Bone marrow (tissue), 2 donors: ENCODE results near the gene ECM2.
"Not testable (repeated sequence)": the region's sequence is repeated elsewhere in the genome, so short reads cannot be mapped to it uniquely, and the experiment has no call there.

Experiments
- DNase-seq, 2 donors: peaks; one replicate each; lab custom pipeline; 2025; lab: John Stamatoyannopoulos, UW

The ECM2 gene

DNA sequence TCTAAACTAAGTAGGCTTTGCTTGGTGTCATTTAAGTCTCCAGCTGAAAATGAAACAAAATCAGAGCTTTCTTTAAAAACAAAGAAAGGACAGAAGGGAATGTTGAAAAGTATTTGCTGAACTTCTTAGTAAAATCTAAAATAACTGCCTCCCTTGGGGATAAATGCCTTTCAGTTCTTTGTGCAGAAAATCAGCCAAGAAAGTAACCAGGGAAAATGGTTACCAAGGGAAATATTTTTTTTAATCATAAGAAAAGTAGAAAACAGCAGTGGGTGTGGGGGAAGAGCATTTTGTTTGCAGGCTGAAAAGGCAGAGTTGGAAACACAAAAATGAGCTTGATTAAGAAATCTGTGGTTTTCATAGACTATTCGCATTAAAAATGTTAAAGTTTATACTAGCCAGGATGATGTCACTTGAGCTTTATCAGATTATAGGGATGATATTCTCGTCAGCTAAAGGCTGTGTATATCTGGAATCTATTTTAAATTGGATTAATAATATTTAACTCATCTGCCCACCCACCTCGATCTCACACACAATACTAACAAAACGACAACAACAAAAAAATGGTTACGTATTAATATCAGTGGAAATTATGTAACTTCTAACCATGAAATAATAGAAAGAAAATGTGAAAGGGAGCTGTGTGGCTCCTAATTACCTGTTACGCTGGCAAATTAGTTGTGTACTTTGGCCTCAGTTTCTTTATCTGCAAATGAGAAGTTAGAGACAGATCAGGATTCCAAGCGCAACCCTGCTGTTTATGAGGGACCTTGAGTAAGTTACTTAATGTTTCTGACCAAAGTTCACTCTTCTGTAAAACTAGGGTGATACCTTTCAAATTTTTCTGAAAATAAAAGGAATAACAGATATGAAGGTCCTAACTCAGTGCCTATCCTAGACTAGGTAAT, at the start of gene ECM2:
TSS of gene ECM2 (minus strand) at position 51 of the 911 bp plus-strand sequence. CDS start 13,124 bp downstream, outside the sequence.
- no peak for DNase-seq

DNA sequence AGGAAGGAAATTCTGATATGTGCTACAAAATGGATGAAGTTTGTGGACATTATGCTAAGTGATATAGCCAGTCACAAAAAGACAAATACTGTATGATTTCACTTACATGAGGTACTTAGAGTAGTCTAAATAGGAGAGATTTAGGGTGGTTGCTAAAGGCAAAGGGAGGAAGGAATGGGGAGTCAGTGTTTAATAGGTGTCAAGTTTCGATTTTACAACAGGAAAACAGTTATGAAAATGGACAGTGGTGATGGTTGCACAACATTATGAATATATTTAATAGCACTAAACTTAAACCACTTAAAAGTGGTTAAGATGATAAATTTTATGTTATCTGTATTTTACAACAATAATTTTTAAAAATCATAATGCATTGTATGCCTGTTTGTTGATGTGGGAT, 40.4 kb upstream of the ECM2 start:
- DNase-seq, result no peak

DNA sequence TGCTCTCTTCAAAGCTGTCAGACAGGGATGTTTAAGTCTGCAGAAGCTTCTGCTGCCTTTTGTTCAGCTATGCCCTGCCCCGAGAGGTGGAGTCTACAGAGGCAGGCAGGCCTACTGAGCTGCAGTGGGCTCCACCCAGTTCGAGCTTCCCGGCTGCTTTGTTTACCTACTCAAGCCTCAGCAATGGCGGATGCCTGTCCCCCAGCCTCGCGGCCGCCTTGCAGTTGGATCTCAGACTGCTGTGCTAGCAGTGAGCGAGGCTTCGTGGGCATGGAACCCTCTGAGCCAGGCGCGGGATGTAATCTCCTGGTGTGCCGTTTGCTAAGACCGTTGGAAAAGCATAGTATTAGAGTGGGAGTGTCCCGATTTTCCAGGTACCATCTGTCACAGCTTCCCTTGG, 37.8 kb upstream of the ECM2 start:
- not testable (repeated sequence) for DNase-seq

DNA sequence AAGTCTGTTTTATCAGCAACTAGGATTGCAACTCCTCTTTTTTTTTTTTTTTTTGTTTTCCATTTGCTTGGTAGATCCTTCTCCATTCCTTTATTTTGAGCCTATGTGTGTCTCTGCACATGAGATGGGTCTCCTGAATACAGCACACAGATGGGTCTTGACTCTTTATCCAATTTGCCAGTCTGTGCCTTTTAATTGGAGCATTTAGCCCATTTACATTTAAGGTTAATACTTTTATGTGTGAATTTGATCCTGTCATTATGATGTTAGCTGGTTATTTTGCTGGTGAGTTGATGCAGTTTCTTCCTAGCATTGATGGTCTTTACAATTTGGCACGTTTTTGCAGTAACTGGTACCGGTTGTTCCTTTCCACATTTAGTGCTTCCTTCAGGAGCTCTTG, 36.1 kb upstream of the ECM2 start:
- not testable (repeated sequence) for DNase-seq

DNA sequence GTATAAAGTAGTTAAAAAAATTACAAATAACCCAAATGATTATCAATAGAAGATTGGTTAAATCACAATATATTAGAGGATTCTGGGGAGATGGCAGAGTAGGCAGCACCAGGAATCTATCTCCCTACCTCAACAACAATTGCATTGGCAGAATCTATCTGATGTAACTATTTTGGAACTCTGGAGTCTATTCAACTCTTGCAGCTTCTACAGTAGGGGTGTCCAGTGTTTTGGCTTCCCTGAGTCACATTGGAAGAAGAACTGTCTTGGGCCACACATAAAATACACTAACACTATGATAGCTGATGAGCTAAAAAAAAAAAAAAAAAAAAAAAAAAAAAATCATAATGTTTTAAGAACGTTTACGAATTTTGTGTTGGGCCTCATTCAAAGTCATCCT, 29.2 kb upstream of the ECM2 start:
- no peak for DNase-seq

DNA sequence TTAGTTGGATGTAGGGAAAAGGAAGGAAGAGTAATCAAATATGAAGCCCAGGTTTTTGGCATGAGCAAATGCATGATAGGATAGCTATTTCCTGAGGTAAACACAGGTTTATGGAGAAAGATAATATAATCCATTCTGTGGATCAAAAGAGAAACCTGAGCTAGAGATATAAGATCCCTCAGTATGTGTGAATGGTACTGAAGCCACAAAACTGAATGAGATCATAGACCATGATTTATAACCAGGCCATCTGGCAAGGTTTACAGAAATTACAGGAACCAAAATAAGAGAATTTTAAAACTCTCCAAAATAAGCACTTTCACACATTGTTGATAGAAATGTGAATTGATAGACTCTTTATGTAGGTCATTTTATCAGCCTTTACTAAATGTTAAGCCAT, 28.7 kb upstream of the ECM2 start:
- DNase-seq, result no peak

DNA sequence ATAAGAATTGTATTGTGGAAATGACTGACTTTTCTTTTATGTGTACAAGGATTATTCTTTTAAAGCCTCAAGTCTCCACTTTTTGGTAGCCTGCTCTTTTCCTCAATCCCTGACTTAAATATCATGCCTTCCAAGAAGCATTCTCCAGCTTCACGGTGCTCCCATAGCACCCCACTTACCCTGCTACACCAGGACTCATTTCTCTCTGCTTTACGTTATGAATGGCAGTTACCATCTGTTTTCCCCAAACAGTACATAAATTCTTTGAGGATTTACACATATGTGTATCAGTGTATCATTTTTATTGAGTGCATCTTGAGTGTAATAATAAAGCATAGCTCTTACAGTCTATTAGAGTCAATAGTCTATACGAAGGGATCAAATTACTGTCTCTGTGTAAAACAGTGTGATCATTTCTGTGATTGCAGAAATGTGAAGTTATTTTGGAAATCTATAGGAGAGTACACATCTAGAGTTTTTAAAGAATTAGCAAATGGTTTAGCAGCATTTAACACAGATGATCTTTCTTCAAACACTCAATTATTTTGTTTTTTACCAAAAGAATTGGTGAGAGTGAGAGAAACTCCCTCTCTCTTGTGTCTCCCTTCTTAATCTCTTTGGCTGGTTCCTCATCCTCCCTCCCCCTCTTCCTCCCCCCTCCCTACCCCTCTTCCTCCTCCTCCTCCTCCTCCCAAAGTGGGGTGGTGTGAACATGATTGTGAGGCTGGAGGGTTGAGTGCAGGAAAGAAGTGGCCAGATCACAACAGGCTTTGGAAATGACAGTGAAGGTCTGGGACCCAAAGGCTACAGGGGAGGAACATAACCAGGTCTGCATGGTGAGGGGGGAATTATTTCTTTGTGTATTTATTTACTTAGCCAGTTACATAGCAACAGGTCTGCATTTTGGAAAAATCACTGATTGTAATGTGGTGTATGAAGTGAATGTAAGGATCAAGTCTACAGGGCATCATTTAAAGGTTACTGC, 27.6 kb upstream of the ECM2 start:
- DNase-seq, result no peak

DNA sequence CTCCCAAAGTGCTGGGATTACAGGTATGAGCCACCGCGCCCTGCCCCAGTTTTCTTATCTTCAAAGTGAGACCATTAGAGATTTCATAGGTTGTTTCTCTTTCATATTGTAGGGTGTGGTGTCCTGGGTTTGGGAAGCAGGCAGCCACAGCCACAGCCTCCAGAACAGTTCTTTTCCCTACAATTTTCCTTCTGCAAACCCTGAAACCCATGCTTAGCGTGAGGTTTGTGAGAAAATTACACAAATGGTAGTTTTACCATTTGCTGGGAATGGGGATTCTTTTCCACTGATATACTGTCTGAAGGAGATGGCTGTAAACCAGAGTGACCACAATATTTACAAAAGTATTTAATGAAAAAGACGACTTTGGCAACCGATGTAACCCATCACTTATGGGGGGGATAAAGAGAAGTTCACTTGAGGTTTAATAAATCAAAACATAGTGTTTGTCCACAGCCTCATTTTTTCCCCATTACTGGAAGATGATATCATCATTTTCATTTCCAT, 26.7 kb upstream of the ECM2 start:
- DNase-seq, result no peak

DNA sequence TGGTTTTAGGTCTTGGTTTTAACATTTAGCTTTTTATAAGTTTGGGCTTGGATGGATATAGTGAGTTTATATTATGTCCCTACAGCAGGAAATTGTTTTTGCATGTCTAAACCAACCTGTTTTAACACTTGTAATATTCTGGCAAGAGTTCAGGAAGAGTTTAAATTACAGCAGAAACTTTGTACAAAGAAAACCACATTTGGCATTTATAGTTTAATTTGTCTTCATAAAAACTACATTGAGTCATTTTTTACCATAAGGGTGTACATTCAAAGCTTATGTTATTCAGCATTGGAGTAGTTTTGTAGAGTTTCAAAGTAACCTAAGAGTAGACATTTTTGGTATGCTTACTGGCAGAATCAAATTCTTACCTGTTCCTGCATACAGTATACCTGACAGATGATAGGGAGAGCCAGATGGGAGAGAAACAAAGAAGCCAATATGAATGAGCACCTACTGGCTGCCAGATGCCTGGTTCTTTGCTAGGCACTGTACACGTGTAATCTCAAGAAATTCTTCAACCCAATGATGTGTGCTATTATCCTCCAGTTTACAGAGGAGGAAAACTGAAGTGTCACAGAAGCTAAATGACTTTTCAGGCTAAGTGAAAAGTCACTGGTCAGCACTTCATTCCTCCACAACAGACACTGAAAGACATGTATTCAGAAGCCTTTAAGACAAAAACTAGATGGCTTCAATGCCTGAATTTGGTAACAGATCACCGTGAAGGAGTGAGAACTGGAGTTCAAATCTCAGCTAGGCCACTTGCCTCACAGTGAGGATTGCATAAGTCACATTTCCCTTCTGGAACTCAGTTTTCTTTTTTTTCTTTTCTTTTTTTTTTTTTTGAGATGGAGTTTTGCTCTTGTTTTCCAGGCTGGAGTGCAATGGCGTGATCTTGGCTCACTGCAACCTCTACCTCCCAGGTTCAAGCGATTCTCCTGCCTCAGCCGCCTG, 25.9 kb upstream of the ECM2 start:
- no peak for DNase-seq

DNA sequence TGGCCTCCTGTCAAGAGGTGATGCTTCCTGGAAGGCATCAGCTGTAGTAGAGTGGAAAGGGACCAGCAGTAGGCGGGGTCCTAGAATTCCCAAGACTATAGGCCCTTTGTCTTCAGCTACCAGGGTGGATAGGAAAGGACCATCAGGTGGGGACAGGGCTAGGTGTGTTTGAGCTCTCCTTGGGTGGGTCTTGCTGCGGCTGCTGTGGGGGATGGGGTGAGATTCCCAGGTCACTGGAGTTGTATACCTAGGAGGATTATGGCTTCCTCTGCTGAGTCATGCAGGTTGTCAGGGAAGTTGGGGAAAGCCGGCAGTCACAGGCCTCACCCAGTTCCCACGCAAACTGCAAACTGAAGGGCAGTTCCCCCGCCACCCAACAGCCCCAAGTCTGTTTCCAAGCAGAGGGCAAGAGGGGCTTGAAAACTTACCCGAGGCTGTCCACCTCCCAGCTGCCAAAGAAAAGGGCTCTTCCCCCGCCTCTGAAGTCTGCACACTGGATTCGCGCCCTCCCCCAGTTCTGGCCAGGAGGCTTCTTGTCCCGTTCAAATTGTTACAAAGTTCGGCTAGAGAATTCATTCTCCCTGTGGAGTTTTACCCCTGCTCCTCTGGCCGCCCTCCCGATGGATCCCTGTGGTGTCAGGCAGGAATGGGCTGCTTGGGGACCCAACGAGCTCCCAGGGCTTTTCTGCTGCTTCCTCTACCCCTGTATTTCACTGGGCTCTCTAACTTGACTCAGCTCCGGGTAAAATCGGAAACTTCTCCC, 23.0 kb upstream of the ECM2 start:
- no peak for DNase-seq

DNA sequence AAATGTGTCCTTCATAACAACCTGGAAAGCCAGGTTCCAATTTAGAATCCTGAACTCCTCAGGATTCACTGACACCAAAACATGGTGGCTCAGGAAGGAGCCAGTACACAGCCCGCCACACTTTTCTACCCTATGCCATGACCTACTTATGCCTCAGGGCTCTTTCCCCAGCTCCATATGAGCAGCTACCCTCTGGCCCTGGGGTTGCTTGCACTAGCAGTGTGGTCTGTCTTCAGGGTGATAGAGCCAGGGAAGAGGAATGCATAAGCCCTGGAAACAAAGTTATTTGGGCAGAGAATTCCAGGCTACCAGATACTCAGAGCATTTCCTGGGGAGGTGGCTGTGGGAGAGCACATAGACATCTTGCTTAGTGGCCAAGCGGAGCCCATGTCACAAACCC, 15.0 kb upstream of the ECM2 start:
- no peak for DNase-seq

DNA sequence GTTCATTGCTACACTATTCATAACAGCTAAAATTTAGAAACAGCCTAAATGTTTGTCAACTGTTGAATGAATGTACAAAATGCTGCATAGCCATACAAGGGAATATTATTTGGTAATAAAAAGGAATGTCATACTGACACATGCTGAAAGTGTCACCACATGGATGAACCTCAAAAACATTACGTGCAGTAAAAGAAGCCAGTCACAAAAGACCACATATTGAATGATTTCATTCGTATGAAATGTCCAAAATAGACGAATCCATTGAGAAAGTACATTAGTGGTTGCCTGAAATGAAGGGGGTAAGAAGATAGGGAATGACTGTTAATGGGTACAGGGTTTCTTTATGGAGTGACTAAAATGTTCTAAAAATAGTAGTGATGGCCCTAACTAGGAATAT, 11.6 kb upstream of the ECM2 start:
- DNase-seq, result no peak

DNA sequence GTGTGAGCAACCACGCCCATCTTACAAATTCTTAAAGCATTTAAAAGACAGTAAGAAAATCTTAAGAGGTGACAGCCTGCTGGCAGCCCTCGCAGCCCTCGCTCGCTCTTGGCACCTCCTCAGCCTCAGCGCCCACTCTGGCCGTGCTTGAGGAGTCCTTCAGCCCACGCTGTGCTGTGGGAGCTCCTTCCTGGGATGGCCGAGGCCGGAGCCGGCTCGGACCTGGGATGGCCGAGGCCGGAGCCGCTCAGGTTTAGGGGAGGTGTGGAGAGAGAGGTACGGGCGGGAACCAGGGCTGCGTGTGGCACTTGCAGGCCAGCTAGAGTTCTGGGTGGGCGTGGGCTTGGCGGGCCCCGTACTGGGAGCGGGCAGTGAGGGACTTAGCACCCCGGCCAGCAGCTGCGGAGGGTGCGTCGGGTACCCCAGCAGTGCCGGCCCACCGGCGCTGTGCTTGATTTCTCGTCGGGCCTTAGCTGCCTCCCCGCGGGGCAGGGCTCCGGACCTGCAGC, 9.3 kb upstream of the ECM2 start:
- DNase-seq, result no peak

DNA sequence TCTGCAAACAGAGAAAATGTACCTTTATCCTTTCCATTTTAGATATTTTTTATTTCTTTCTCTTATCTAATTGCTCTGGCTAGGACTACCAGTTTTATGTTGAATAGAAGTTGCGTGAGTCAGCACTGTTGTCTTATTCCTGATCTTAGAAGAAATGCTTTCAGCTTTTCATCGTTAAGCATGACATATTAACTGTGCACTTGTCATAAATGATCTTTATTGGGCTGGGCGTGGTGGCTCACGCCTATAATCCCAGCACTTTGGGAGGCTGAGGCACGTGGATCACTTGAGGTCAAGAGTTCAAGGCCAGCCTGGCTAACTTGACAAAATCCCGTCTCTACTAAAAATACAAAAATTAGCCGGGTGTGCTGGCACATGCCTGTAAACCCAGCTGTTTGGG, 8.2 kb upstream of the ECM2 start:
- no peak for DNase-seq

DNA sequence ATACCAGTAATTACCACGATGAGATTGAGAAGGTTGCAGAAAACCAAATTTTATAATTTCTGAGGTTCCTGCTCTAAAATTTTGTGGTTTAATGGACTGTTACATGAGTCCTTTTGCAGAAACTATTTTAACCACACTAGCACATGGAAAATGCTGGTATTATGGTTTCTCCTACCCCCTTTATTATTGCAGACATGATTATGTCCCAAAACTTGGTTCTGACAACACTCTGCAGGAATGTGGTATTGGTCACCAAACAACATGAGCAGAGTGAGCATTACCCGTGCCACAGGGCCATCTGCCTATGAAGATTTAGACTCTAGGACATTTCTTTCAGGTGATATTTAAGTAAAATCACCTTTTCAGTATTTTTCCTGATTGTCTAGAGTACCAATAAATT, 2.8 kb upstream of the ECM2 start:
- no peak for DNase-seq

DNA sequence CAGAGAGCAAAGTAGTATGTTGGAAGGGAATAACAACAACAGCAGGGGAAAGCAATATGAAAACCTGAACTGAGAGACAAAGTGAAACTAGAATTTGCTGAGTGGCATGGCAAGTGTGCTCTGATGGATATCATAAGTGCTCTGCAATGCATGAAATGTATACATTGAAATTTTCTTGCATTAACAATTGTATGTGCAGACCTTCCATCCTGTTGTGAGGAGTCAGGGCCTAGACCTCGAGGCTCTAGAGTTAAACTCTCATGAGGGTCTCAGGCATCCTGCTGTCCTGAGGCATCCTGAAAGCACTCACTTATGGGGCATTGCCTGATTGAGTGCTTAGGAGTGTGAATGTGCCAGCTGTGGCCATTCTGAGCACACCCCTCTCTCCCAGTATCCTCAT, 1.1 kb downstream of the ECM2 start:
- DNase-seq, result no peak

DNA sequence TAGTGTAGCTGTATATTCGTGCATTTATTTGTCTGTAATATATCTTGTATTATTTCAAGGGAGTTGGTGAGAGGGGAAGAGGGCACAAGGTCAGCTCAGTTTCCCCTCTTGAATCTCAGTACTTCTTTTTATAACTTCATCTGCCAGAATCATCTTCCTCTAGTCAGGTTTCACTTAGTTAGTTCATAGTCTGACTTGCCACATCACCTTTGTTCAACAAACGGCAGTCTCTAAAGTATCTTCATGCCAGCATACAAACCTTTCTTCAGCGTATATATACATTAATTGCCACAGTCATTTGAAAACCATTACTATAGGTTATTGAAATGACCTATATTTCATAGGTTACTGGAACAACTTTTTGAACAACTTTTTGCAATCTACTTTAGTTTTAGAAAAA, 1.6 kb downstream of the ECM2 start:
- no peak for DNase-seq

DNA sequence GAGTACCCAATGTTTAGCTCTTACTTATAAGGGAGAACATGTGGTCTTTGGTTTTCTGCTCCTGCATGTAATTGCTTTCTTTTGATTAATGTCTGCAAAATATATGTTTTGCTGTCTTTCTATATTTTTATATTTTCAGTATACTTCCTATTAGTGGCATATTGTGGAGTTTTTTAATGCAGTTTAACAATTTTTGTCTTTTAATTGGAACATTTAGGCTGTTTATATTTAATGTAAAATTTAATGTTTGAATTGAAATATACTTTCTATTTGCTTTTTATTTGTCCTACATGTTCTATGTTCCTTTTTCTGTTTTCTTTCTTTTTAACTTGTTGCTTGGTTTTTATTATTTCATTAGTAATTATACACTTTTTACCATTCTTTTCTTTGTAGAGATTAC, 4.9 kb downstream of the ECM2 start:
- DNase-seq, result no peak

DNA sequence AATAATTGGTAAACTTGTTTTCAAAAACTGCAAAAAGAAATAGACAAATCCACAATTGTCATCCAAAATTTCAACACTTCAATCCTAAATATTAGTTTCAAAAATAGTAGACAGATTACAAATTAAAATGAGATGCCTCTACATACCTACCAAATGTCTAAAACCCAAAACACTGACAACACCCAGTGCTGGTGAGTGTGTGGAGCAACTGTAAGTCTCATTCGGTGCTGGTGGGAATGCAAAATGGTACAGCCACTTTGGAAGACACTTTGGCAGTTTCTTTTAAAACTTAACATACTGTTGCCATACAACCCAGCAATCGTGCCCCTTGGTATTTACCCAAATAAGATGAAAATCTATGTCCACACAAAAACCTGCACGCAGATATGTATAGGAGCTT, 6.7 kb downstream of the ECM2 start:
- DNase-seq, result no peak

DNA sequence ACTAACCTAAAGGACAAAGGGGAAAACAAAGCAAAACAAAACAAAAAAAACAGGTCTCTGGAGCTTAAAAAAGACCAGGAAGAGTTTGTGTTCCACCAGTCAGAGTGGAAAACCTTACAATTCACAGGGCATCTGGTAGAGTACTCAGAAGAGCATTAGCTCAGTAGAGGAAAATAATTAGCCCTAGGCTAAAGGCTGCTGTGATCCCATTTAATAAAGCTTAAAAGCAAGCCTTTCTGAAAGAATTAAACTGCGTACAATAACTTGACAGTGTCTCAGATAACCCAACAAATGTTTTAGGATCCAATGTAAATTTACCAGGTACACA, 7.3 kb downstream of the ECM2 start:
- no peak for DNase-seq
